Spleen (tissue), 11 donors: ENCODE measurements around the gene PDILT. TPM values are rescaled to one million over a fixed set of nuclear protein-coding genes. Genes with fewer than 3 reads are reported as not detected.

Source experiments
- DNase-seq: peaks from one replicate; pipeline ENCODE4 v3.0.0-alpha.2; 2020
- H3K27ac ChIP-seq, 8 donors: fragments of 200-600 bp; sonication (generic) in 7 of 8; 1 replicate in 4 of 8; 2 replicates in 4 of 8; pipeline versions ENCODE4 v1.5.0 to v1.8.0; 2016 to 2021; ENCODE audit warnings: inconsistent platforms in 4 of 8, mild to moderate bottlenecking in 4 of 8, moderate library complexity in 1 of 8
- H3K27me3 ChIP-seq, 7 donors: fragments of 200-600 bp; sonication (generic) in 6 of 7; replicated peaks in 1 of 7; 1 replicate in 4 of 7; 2 replicates in 3 of 7; pipeline versions ENCODE4 v1.5.0 to v1.8.0; 2016 to 2021; ENCODE audit warnings: inconsistent platforms in 3 of 7, mild to moderate bottlenecking in 1 of 7
- H3K36me3 ChIP-seq, 6 donors: fragments of 200-600 bp; sonication (generic) in 5 of 6; 1 replicate in 4 of 6; 2 replicates in 2 of 6; pipeline versions ENCODE4 v1.5.0 to v1.8.0; 2016 to 2021; ENCODE audit warnings: inconsistent platforms in 2 of 6
- H3K4me1 ChIP-seq, 6 donors: fragments of 200-600 bp; sonication (generic) in 5 of 6; 1 replicate in 3 of 6; 2 replicates in 3 of 6; pipeline versions ENCODE4 v1.5.0 to v1.8.0; 2016 to 2021; ENCODE audit warnings: inconsistent platforms in 3 of 6
- H3K4me3 ChIP-seq, 8 donors: fragments of 200-600 bp; sonication (generic) in 7 of 8; 1 replicate in 4 of 8; 2 replicates in 4 of 8; pipeline versions ENCODE4 v1.5.0 to v1.8.0; 2016 to 2021; ENCODE audit warnings: inconsistent platforms in 4 of 8, mild to moderate bottlenecking in 4 of 8, moderate library complexity in 2 of 8
- H3K9me3 ChIP-seq, 8 donors: fragments of 200-600 bp; sonication (generic) in 7 of 8; 1 replicate in 4 of 8; 2 replicates in 4 of 8; pipeline versions ENCODE4 v1.5.0 to v1.8.0; 2016 to 2021; ENCODE audit warnings: inconsistent platforms in 4 of 8
- CTCF ChIP-seq, 11 experiments: fragments of 200-600 bp in 7 of 11; fragments of 450-650 bp in 4 of 11; sonication (generic) in 4 of 11; IDR thresholded peaks in 8 of 11; conservative IDR thresholded peaks in 3 of 11; 1 replicate in 7 of 11; 2 replicates in 4 of 11; pipeline versions ENCODE4 v1.4.0 to v1.8.0; 2016 to 2021; ENCODE audit warnings: antibody characterized with exemption in 11 of 11, inconsistent platforms in 4 of 11, mild to moderate bottlenecking in 1 of 11
- POLR2A ChIP-seq, 3 donors: fragments of 450-650 bp; IDR thresholded peaks; one replicate each; pipeline ENCODE4 v1.5.1; 2017; ENCODE audit warnings: antibody characterized with exemption in 3 of 3, mild to moderate bottlenecking in 1 of 3
- POLR2AphosphoS5 ChIP-seq, 3 donors: sonication (generic); formaldehyde crosslinking; IDR thresholded peaks; one replicate each; pipeline ENCODE4 v1.5.1; 2017; ENCODE audit warnings: antibody characterized with exemption in 3 of 3
- WGBS, 5 donors: extraction: QIAGEN DNeasy Blood & Tissue Kit in 3 of 5; methylation state at CpG; one replicate each; pipeline versions ENCODE4 v1.1.5 to v1.1.7; 2013 to 2018; 5-methylcytosine and 5-hydroxymethylcytosine counted together
- intact Hi-C: fragments of 100-400 bp; cut with DNase I; formaldehyde crosslinking; loops from one replicate; pipeline ENCODE4 v1.15.0; 2023; ENCODE audit warnings: low total_unique reads
- polyA plus RNA-seq, 3 donors: library from polyadenylated mRNA; stranded (reverse); fragments of 200-250 nt; gene quantifications; one replicate each; pipeline ENCODE4 v1.2.1, GENCODE V29; 2013
- total RNA-seq, 7 donors: library from RNA; depleted of rRNA in 3 of 7; stranded (reverse); fragments of >200 nt in 3 of 7; fragmentation: NEBNext Ultra II Directional in 4 of 7; extraction: Animal tissue kit (Norgen Biotek cat#: 25700) in 4 of 7; gene quantifications; one replicate each; pipeline versions ENCODE4 v1.1.0 to v1.2.1, GENCODE V29; 2016 to 2021
- donor health status: healthy with polysubstance abuse.
- donor health status: DM: no; HTN: no; CAD: no; lungs with moderate emphysema.
- donor health status: DM: no; HTN: no; CAD: no.
- donor health status: Bipolar disorder and iron deficiency.
- donor health status: healthy.
- donor health status: DM: no; HTN: no; CAD: no.
- donor health status: DM: yes; HTN: yes; CAD: no.

The PDILT gene
- total and polyA plus RNA-seq, 10 donors = not detected

DNA sequence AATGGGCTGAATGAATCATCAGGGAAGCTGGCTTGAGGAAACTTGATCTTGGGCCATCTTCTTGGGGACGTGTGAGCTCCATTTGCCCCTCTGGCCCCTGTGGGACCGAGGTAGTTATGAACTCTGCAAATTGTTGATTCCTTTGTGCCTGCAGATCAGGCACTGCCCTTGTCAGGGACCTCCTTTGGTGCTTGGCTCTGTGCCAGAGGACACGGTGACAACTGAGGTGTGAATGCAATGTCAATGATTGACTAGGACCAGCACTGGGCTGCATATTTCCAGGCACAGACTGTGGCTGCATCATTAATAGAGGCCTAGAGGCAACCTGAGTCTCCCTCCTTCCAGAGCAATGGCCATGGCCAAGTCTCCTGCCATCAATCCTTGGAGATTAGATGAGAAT, 23.8 kb downstream of the PDILT start:
- intact Hi-C loops = no loop called here
- 58 to 77% (median 60%) methylated on average over 3 of the region's 3 CpGs for WGBS, 5 donors
- TF ChIP-seq POLR2A (IDR thresholded peaks at IDR 0.05) (no peak), POLR2AphosphoS5 (IDR thresholded peaks at IDR 0.05) (no peak), CTCF (IDR thresholded peaks at IDR 0.05 in 8 of 11, conservative IDR thresholded peaks at IDR 0.05 in 3 of 11) (no peak)
- H3K36me3 ChIP-seq = no peaks in the 10 kb centered on the region
- H3K27ac ChIP-seq = no peak overlapping the region
- peaks cover 0 to 8% (median 1%) of the 10 kb centered on the region in 6 donors for H3K4me1 ChIP-seq
- peaks cover 0 to 17% (median 0%) of the 10 kb centered on the region in 7 donors for H3K27me3 ChIP-seq
- H3K4me3 ChIP-seq = no peak overlapping the region
- no peak for DNase-seq
- H3K9me3 ChIP-seq = no peaks in the 10 kb centered on the region

- Histone ChIP-seq H3K9me3 (no peaks in the 10 kb centered on the region), H3K27ac (no peak overlapping the region), H3K36me3 (no peaks in the 10 kb centered on the region), H3K4me3 (no peak overlapping the region), H3K4me1 (no peaks in the 10 kb centered on the region), H3K27me3 (peaks cover 0 to 39% (median 0%) of the 10 kb centered on the region in 7 donors)
- 77 to 86% (median 82%) methylated on average over 5 of the region's 5 CpGs for WGBS, 5 donors
- TF ChIP-seq POLR2A (IDR thresholded peaks at IDR 0.05) (no peak), POLR2AphosphoS5 (IDR thresholded peaks at IDR 0.05) (no peak), CTCF (IDR thresholded peaks at IDR 0.05 in 8 of 11, conservative IDR thresholded peaks at IDR 0.05 in 3 of 11) (no peak)
- DNase-seq = no peak
- intact Hi-C loops = no loop called here
These were observed 27.4 kb downstream of the PDILT start for GRCh38 chr16:20377181-20377580.

- no peak for TF ChIP-seq CTCF (IDR thresholded peaks at IDR 0.05 in 8 of 11, conservative IDR thresholded peaks at IDR 0.05 in 3 of 11)
- TF ChIP-seq POLR2A (IDR thresholded peaks at IDR 0.05) = no peak
- TF ChIP-seq POLR2AphosphoS5 (IDR thresholded peaks at IDR 0.05) = no peak
- intact Hi-C loops = no loop called here
- 77 to 85% (median 83%) methylated on average over 5 of the region's 5 CpGs for WGBS, 5 donors
- Histone ChIP-seq H3K4me1 (no peaks in the 10 kb centered on the region), H3K27me3 (peaks cover 0 to 53% (median 0%) of the 10 kb centered on the region in 7 donors), H3K27ac (no peak overlapping the region), H3K9me3 (no peaks in the 10 kb centered on the region), H3K36me3 (no peaks in the 10 kb centered on the region), H3K4me3 (no peak overlapping the region)
- DNase-seq = no peak
These were observed 31.8 kb downstream of the PDILT start for GRCh38 chr16:20372701-20373100.

GRCh38 chr16:20369452-20370054, 35.0 kb downstream of the PDILT start:
- Histone ChIP-seq H3K9me3 (no peaks in the 10 kb centered on the region), H3K4me3 (no peak overlapping the region), H3K27ac (no peak overlapping the region), H3K4me1 (no peaks in the 10 kb centered on the region), H3K36me3 (no peaks in the 10 kb centered on the region), H3K27me3 (peaks cover 0 to 48% (median 0%) of the 10 kb centered on the region in 7 donors)
- no peak for DNase-seq
- TF ChIP-seq POLR2AphosphoS5 (IDR thresholded peaks at IDR 0.05) = no peak
- no peak for TF ChIP-seq POLR2A (IDR thresholded peaks at IDR 0.05)
- no peak for TF ChIP-seq CTCF (IDR thresholded peaks at IDR 0.05 in 8 of 11, conservative IDR thresholded peaks at IDR 0.05 in 3 of 11)
- WGBS, 5 donors = 66 to 76% (median 73%) methylated on average over 9 of the region's 9 CpGs
- intact Hi-C loops = no loop called here
